D341Med (cell line): Measurements from ENCODE around the gene SFT2D3.
A peak's percentile ranks its signal among the peaks of the same experiment; 100 is the strongest.

ENCODE experiments used
- DNase-seq: peaks from one replicate; pipeline ENCODE4 v3.0.0; 2012; ENCODE audit warnings: low spot score

The SFT2D3 gene

GRCh38 chr2:127701193-127701650 lies at the start of gene SFT2D3:
Gene SFT2D3 (plus strand): TSS chr2:127701497. CDS start chr2:127701529, 32 bp downstream.
- DNase-seq: peak; percentile 92

- DNase-seq: no peak
Observed at GRCh38 chr2:127651971-127652550, 49.2 kb upstream of the SFT2D3 start.

- no peak for DNase-seq
Observed at GRCh38 chr2:127652786-127653357, 48.4 kb upstream of the SFT2D3 start.

- DNase-seq: no peak
Observed at GRCh38 chr2:127653421-127654083, 47.7 kb upstream of the SFT2D3 start.

- no peak for DNase-seq
Observed at GRCh38 chr2:127654084-127654837, 47.0 kb upstream of the SFT2D3 start.

GRCh38 chr2:127654838-127655175 lies 46.5 kb upstream of the SFT2D3 start:
- DNase-seq: no peak

- no peak for DNase-seq
Observed at GRCh38 chr2:127655209-127656073, 45.9 kb upstream of the SFT2D3 start.

GRCh38 chr2:127656569-127657231 lies 44.6 kb upstream of the SFT2D3 start:
- DNase-seq: no peak

- no peak for DNase-seq
Observed at GRCh38 chr2:127657232-127657595, 44.1 kb upstream of the SFT2D3 start.

GRCh38 chr2:127658146-127658545 lies 43.2 kb upstream of the SFT2D3 start:
- DNase-seq: no peak

GRCh38 chr2:127658641-127659407 lies 42.5 kb upstream of the SFT2D3 start:
- no peak for DNase-seq

- no peak for DNase-seq
Observed at GRCh38 chr2:127659408-127660290, 41.6 kb upstream of the SFT2D3 start.

GRCh38 chr2:127660291-127660578 lies 41.1 kb upstream of the SFT2D3 start:
- no peak for DNase-seq

- DNase-seq: no peak
Observed at GRCh38 chr2:127661072-127661649, 40.1 kb upstream of the SFT2D3 start.

- no peak for DNase-seq
Observed at GRCh38 chr2:127661949-127662510, 39.3 kb upstream of the SFT2D3 start.

GRCh38 chr2:127662937-127663565 lies 38.2 kb upstream of the SFT2D3 start:
- no peak for DNase-seq

- DNase-seq: no peak
Observed at GRCh38 chr2:127663566-127664064, 37.7 kb upstream of the SFT2D3 start.
